Mesenchymal stem cell (in vitro differentiated cells and primary cell): ENCODE data around the gene DENND4C.
"Not testable (repeated sequence)": the region's sequence is repeated elsewhere in the genome, so short reads cannot be mapped to it uniquely, and the experiment has no call there.

Experiments
- DNase-seq: peaks from one replicate; pipeline ENCODE4 v3.0.0-alpha.2; 2013
- H2AFZ ChIP-seq: one replicate; pipeline ENCODE4 v1.6.1; 2013; ENCODE audit warnings: low read depth, mild to moderate bottlenecking, control low read depth, inconsistent platforms, low read length, moderate library complexity
- H2AK5ac ChIP-seq: 2 replicates; pipeline ENCODE4 v1.6.1; 2013; ENCODE audit warnings: low read length, moderate library complexity, mild to moderate bottlenecking, inconsistent platforms; ENCODE audit not compliant: severe bottlenecking
- H2BK120ac ChIP-seq: one replicate; pipeline ENCODE4 v1.6.1; 2013; ENCODE audit warnings: low read depth, mild to moderate bottlenecking, inconsistent platforms, low read length, moderate library complexity
- H2BK12ac ChIP-seq, 2 experiments: one replicate each; pipeline ENCODE4 v1.6.1; 2013; ENCODE audit warnings: inconsistent platforms in 2 of 2, low read length in 2 of 2, mild to moderate bottlenecking in 2 of 2, moderate library complexity in 2 of 2, control low read depth in 1 of 2
- H2BK15ac ChIP-seq: one replicate; pipeline ENCODE4 v1.6.1; 2013; ENCODE audit warnings: mild to moderate bottlenecking, low read depth, inconsistent platforms; ENCODE audit not compliant: poor library complexity, severe bottlenecking
- H2BK5ac ChIP-seq: 2 replicates; pipeline ENCODE4 v1.6.1; 2013; ENCODE audit warnings: low read depth, mild to moderate bottlenecking, low read length, control low read depth, inconsistent platforms; ENCODE audit not compliant: poor library complexity, severe bottlenecking
- H3K14ac ChIP-seq, 2 experiments: one replicate each; pipeline ENCODE4 v1.6.1; 2013; ENCODE audit warnings: inconsistent platforms in 2 of 2, low read length in 2 of 2, control low read depth in 1 of 2, mild to moderate bottlenecking in 1 of 2, moderate library complexity in 1 of 2
- H3K18ac ChIP-seq, 2 experiments: one replicate each; pipeline ENCODE4 v1.6.1; 2013; ENCODE audit warnings: inconsistent platforms in 2 of 2, low read length in 2 of 2, control low read depth in 1 of 2, low read depth in 1 of 2, mild to moderate bottlenecking in 1 of 2
- H3K23ac ChIP-seq, 2 experiments: one replicate each; pipeline ENCODE4 v1.6.1; 2013; ENCODE audit warnings: inconsistent platforms in 2 of 2, low read length in 2 of 2, mild to moderate bottlenecking in 2 of 2, moderate library complexity in 2 of 2, control low read depth in 1 of 2
- H3K27ac ChIP-seq: 2 replicates; pipeline ENCODE4 v1.5.1; 2013; ENCODE audit warnings: mild to moderate bottlenecking, moderate library complexity, low read length, control low read depth, inconsistent platforms; ENCODE audit not compliant: poor library complexity, severe bottlenecking
- H3K27me3 ChIP-seq, 2 experiments: 2 replicates each; pipeline versions ENCODE4 v1.6.1 to v1.7.0; 2013; ENCODE audit warnings: low read length in 2 of 2, mild to moderate bottlenecking in 2 of 2, moderate library complexity in 2 of 2, control low read depth in 1 of 2, inconsistent platforms in 1 of 2; ENCODE audit not compliant: control insufficient read depth in 1 of 2, insufficient read depth in 1 of 2
- H3K36me3 ChIP-seq, 2 experiments: 2 replicates each; pipeline versions ENCODE4 v1.6.1 to v1.7.0; 2013; ENCODE audit warnings: low read length in 2 of 2, control low read depth in 1 of 2, inconsistent platforms in 1 of 2, low read depth in 1 of 2, mild to moderate bottlenecking in 1 of 2; ENCODE audit not compliant: insufficient read depth in 2 of 2, control insufficient read depth in 1 of 2
- H3K4ac ChIP-seq, 2 experiments: one replicate each; pipeline ENCODE4 v1.6.1; 2013; ENCODE audit warnings: inconsistent platforms in 2 of 2, low read length in 2 of 2, mild to moderate bottlenecking in 2 of 2, moderate library complexity in 2 of 2, control low read depth in 1 of 2, low read depth in 1 of 2
- H3K4me1 ChIP-seq: 2 replicates; pipeline ENCODE4 v1.6.1; 2013; ENCODE audit warnings: low read depth, low read length, control low read depth; ENCODE audit not compliant: control insufficient read depth, insufficient read depth
- H3K4me2 ChIP-seq: 2 replicates; pipeline ENCODE4 v1.6.1; 2013; ENCODE audit warnings: low read length, mild to moderate bottlenecking, inconsistent platforms; ENCODE audit not compliant: poor library complexity, severe bottlenecking
- H3K4me3 ChIP-seq, 2 experiments: 2 replicates each; pipeline versions ENCODE4 v1.5.1 to v1.7.0; 2013; ENCODE audit warnings: low read length in 2 of 2, mild to moderate bottlenecking in 2 of 2, control low read depth in 1 of 2, low read depth in 1 of 2; ENCODE audit not compliant: insufficient read depth in 1 of 2
- H3K79me1 ChIP-seq: replicated peaks from 2 replicates; pipeline ENCODE4 v1.6.1; 2013; ENCODE audit warnings: mild to moderate bottlenecking, control low read depth, low read length, inconsistent platforms; ENCODE audit not compliant: poor library complexity, severe bottlenecking
- H3K9ac ChIP-seq: 2 replicates; pipeline ENCODE4 v1.7.0; 2013; ENCODE audit warnings: mild to moderate bottlenecking, low read length, moderate library complexity
- H3K9me3 ChIP-seq: 2 replicates; pipeline ENCODE4 v1.7.0; 2013; ENCODE audit warnings: mild to moderate bottlenecking, low read length; ENCODE audit not compliant: control insufficient read depth
- H4K8ac ChIP-seq: one replicate; pipeline ENCODE4 v1.6.1; 2013; ENCODE audit warnings: inconsistent platforms, mild to moderate bottlenecking, low read length, moderate library complexity
- H4K91ac ChIP-seq: one replicate; pipeline ENCODE4 v1.6.1; 2013; ENCODE audit warnings: mild to moderate bottlenecking, low read length, inconsistent platforms
- WGBS: methylation state at CpG from one replicate; pipeline ENCODE4 v1.1.7; 2013; ENCODE audit warnings: mixed read lengths; 5-methylcytosine and 5-hydroxymethylcytosine counted together

The DENND4C gene

DNA sequence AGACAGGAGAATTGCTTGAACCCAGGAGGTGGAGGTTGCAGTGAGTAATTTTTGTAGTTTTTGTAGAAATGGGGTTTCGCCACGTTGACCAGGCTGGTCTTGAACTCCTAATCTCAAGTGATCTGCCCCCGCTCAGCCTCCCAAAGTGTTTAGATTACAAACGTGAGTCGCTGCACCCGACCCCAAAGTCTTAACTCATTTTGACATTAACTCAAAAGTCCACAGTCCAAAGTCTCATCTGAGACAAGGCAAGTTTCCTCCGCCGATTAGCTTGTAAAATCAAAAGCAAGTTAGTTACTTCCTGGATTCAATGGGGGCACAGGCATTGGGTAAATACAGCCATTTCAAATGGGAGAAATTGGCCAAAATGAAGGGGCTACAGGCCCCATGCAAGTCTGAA is 19.9 kb downstream of the DENND4C start:
- not testable (repeated sequence) for H3K4ac ChIP-seq, H4K8ac ChIP-seq, H2BK12ac ChIP-seq, DNase-seq, H3K79me1 ChIP-seq, H2BK5ac ChIP-seq, H3K4me1 ChIP-seq, H3K18ac ChIP-seq, H3K23ac ChIP-seq, H4K91ac ChIP-seq, H3K27me3 ChIP-seq, H2BK15ac ChIP-seq, H3K9ac ChIP-seq, H3K4me2 ChIP-seq, H3K27ac ChIP-seq, H3K36me3 ChIP-seq, H3K9me3 ChIP-seq, H2AFZ ChIP-seq, H2AK5ac ChIP-seq, H3K14ac ChIP-seq, H3K4me3 ChIP-seq, H2BK120ac ChIP-seq
- WGBS, result 75% methylated on average over 8 of the region's 8 CpGs

DNA sequence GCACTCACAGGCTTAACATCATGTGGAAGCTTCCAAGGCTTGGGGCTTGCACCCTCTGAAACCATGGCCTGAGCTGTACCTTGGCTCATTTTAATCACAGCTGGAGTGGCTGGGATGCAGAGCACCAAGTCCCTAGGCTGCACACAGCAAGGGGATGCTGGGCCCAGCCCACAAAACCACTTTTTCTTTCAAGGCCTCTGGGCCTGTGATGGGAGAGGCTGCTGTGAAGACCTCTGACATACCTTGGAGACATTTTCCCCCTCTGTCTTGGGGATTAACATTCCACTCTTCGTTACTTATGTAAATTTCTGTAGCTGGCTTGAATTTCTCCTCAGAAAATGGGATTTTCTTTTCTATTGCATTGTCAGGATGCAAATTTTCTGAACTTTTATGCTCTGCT is 20.7 kb downstream of the DENND4C start:
- no CpG with 5 or more reads among the region's 1 CpG for WGBS
- H3K4me1 ChIP-seq, H3K9me3 ChIP-seq, H3K27ac ChIP-seq, H3K27me3 ChIP-seq, H3K18ac ChIP-seq, H2AK5ac ChIP-seq, H3K36me3 ChIP-seq, H3K79me1 ChIP-seq, H3K4me2 ChIP-seq, DNase-seq, H3K4ac ChIP-seq, H2AFZ ChIP-seq, H3K9ac ChIP-seq, H2BK12ac ChIP-seq, H2BK120ac ChIP-seq, H4K8ac ChIP-seq, H3K14ac ChIP-seq, H2BK15ac ChIP-seq, H4K91ac ChIP-seq, H2BK5ac ChIP-seq, H3K23ac ChIP-seq, H3K4me3 ChIP-seq: not testable (repeated sequence)

DNA sequence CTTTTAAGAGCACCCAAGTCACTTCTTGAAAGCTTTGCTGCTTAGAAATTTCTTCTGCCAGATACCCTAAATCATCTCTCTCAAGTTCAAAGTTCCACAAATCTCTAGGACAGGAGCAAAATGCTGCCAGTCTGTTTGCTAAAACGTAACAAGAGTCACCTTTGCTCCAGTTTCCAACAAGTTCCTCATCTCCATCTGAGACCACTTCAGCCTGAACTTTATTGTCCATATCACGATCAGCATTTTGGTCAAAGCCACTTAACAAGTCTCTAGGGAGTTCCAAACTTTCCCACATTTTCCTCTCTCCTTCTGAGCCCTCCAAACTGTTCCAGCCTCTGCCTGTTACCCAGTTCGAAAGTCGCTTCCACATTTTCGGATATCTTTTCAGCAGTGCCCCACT is 21.1 kb downstream of the DENND4C start:
- H3K79me1 ChIP-seq, H3K9ac ChIP-seq, H3K4me1 ChIP-seq, H2BK120ac ChIP-seq, H3K23ac ChIP-seq, H3K4me2 ChIP-seq, H3K14ac ChIP-seq, H3K27me3 ChIP-seq, H3K4me3 ChIP-seq, H3K27ac ChIP-seq, H3K9me3 ChIP-seq, H4K8ac ChIP-seq, H2BK15ac ChIP-seq, H4K91ac ChIP-seq, H2AK5ac ChIP-seq, DNase-seq, H2BK12ac ChIP-seq, H2AFZ ChIP-seq, H2BK5ac ChIP-seq, H3K36me3 ChIP-seq, H3K4ac ChIP-seq, H3K18ac ChIP-seq: not testable (repeated sequence)
- 82% methylated on average over 5 of the region's 5 CpGs for WGBS

DNA sequence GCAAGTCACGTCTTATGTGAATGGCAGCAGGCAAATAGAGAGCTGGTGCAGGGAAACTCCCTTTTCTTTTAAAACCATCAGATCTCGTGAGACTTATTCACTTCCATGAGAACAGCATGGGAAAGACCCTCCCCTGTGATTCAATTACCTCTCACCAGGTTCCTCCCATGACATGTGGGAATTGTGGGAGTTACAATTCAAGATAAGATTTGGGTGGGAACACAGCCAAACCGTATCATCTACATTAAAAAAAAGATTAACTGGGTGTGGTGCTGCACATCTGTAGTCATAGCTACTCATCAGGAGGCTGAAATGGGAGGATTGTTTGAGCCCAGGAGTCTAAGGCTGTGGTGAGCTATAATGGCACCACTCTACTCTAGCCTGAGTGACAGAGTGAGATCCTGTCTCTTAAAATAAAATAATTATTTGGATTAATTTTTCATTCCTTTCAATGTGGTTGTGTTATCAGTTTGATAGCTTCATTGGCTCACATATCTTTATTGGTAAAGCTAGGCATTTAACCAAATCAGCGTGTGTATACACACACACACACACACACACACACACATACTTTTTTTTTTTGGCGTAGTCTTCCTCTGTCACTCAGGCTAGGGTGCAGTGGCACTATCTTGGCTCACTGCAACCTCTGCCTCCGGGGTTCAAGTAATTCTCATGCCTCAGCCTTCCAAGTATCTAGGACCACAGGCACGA is 21.8 kb downstream of the DENND4C start:
- Histone ChIP-seq H3K27me3 (no peaks in the 10 kb centered on the region), H2BK120ac (no peak overlapping the region), H2BK5ac (no peak overlapping the region), H3K36me3 (peaks cover 0 to 5% of the 10 kb centered on the region in 2 experiments), H3K14ac (no peak overlapping the region), H3K27ac (no peak overlapping the region), H3K4me2 (no peak overlapping the region), H3K4me3 (no peak overlapping the region), H4K8ac (no peak overlapping the region), H3K9ac (no peak overlapping the region), H3K23ac (no peak overlapping the region), H3K79me1 (peaks cover 8% of the 10 kb centered on the region), H2AK5ac (no peak overlapping the region), H2BK12ac (no peak overlapping the region), H2BK15ac (no peak overlapping the region), H3K18ac (no peak overlapping the region), H2AFZ (no peak overlapping the region), H4K91ac (no peak overlapping the region), H3K4me1 (peaks cover 3% of the 10 kb centered on the region), H3K4ac (no peak overlapping the region), H3K9me3 (no peaks in the 10 kb centered on the region)
- 98% methylated on average over 5 of the region's 7 CpGs for WGBS
- no peak for DNase-seq
